IPS-18c (cell line): Measurements from ENCODE around the gene RALGPS1.

Experiments used
- H3K4me3 ChIP-seq: 2 replicates; pipeline ENCODE4 v1.7.0; 2013; ENCODE audit warnings: low read depth, mild to moderate bottlenecking, low read length, moderate library complexity; ENCODE audit not compliant: insufficient read depth
- H3K9me3 ChIP-seq: one replicate; pipeline ENCODE4 v1.6.1; 2013; ENCODE audit warnings: mild to moderate bottlenecking, low read length, moderate library complexity; ENCODE audit not compliant: control insufficient read depth, insufficient read depth

Gene RALGPS1

DNA sequence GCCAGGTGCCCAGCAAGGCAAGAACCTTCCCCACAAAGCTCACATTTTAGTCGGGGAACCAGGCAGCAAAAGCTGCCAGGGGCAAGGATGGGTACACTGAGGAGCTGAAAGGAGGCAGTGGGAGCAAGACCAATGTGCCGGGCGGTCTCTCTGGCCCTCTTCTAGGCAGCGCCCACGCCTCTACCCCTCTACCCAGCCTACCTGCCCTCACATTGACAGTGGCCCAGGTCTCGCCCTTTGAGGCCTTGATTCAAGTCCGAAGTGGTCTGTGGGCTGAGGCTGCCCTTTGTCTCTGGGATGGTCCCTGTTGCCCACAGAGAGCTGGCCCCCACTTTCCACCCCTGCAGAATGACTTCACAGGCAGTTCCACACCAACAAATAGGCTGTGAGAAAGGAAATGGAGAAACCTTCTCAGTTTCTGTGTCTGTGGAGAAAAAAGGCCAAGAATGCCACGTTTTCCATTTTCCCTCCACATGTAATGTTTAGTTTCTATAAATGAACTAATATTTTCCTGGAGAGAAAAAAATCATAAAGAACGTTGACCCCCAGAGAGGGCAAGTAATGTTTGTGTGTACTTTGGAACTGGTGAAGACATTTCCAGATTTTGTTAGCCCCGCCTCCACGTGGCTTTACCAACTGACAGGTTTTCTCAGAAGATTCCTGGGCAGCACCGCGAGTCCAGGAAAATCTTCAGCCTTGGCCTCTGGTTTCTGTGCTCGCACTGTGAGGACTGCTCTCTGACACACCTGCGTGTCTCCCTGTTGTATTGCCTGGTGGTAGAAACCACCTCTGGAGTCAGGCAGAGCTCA, 265.3 kb downstream of the RALGPS1 start:
- no peaks in the 10 kb centered on the region for H3K9me3 ChIP-seq
- no peak overlapping the region for H3K4me3 ChIP-seq

DNA sequence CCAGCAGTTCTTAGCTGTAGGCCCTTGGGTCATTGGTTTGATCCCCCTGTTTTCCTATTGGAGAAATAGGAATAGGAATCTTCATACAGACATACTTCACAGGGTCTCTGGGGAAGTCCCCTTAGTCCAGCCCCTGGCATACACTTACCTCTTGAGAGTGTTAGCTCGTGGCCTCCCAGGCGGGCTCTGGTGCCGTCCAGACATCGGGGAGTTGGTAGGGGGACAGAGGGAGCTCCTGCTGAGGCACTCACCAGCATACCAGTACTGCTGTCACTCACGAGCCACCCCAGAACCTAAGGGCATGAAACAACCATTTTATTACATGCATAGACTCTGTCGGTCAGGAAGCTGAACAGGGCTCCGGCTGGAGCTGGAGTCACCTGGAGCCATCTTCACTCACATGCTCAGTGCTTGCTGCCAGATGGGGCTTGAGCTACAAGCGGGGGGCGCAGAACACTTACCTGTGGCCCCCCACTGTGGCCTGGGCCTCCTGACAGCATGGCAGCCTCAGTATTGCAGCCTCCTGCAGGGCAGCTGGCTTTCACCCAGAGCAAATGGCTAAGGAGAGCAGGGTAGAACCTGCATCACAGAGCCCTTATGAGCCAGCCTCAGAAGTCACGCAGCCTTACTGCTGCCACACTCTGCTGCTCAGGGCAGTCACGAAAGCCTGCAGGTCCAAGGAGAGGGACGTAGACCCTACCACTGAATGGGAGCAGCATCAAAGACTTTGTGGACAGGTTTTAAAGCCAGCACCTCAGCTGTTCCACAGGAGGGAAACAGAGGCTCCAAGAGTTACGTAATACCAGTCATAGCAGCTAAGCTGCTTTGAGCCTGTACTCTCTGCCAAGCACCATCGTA, 266.1 kb downstream of the RALGPS1 start:
- no peaks in the 10 kb centered on the region for H3K9me3 ChIP-seq
- no peak overlapping the region for H3K4me3 ChIP-seq

DNA sequence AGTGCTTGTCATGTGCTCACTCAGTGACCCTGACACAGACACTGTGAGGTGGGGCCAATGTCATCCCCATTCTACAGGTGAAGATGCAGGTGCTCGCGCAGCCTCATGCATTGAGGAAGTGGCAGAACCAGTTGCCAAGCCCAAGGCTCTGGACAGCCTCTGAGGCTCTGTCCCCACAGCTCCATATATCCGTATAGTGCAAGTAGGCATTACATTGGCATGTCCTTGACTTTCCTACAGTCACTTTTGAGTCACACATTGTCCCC, 266.7 kb downstream of the RALGPS1 start:
- H3K9me3 ChIP-seq = no peaks in the 10 kb centered on the region
- no peak overlapping the region for H3K4me3 ChIP-seq

DNA sequence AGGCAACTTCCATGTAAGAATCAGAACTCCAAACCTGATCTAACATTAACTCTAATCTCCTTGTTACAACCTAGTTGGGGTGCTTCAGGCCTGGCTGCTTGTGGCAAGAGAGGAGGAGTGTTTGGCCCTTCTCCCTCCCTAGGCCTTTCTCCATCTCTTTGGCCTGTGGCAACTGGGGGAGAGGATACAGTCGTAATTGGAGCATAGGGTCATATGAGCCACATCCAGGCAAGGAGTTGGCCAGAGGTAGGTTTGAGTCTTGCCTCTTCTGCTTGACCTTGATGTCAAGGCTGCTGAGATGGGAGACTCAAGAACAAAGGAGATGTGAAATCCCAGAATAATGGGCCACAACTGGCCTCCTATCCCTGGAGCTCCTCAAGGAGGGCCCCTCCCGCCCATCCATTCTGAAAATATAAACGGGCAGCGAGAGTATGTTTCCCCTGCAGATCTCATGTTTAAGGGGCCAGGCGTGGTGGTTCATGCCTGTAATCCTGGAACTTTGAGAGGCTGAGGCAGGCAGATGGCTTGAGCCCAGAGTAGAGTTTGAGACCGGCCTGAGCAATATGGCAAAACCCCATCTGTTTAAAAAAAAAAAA, 267.1 kb downstream of the RALGPS1 start:
- H3K4me3 ChIP-seq = no peak overlapping the region

GRCh38 chr9:127182901-127183746, 268.5 kb downstream of the RALGPS1 start:
- Histone ChIP-seq H3K9me3 (no peaks in the 10 kb centered on the region), H3K4me3 (no peak overlapping the region)

More for the DNA sequence above, 267.1 kb downstream of the RALGPS1 start:
- no peaks in the 10 kb centered on the region for H3K9me3 ChIP-seq

DNA sequence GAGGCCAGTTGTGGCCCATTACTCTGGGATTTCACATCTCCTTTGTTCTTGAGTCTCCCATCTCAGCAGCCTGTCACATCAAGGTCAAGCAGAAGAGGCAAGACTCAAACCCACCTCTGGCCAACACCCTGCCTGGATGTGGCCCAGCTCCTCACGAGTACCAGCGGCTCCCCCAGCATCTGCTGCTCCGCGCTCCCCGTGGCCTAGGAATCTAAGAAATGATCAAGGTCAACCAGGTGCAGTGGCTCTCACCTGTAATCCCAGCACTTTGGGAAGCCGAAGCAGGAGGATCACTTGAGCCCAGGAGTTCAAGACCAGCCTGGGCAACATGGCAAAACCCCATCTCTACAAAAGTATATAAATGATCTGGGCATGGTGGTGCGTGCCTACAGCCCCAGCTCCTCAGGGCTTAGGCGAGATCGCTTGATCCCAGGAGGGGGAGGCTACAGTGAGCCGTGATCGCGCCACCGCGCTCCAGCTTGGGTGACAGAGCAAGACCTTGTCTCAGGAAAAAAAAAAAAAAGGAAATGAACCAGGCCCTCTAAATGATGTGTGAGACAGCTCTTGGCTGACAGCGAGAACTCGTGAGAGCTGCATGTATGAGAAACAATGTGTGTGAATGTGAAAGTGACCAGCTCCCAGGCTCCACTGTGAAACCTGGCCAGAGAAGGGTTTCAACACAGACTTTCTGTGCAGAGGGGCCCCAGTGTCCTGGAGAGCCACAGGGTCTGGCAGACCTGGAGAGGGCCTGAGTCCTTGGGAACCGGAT, 269.4 kb downstream of the RALGPS1 start:
- H3K4me3 ChIP-seq = no peak overlapping the region

DNA sequence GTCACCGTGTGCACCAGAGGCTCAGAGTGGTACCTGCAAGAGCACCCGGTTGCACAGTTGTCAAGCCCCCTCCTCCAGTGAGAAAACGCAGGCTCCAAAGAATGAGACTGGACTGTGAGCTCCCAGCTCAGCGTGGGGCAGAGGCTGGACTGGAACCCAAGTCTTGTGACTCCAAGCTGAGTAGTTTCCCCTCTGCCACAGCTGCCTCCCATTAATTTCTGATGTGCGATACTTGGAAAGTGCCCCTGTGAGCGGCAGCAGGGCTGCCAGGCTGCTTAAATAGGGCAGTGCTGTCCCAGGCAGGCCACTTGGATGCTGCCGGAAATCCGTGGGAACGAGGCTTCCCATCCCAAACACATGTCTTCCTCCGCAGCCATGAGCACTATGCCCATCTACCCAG, 270.1 kb downstream of the RALGPS1 start:
- Histone ChIP-seq H3K9me3 (no peaks in the 10 kb centered on the region), H3K4me3 (no peak overlapping the region)

More for the DNA sequence above, 269.4 kb downstream of the RALGPS1 start:
- H3K9me3 ChIP-seq = no peaks in the 10 kb centered on the region

GRCh38 chr9:127185181-127185580, 270.6 kb downstream of the RALGPS1 start:
- Histone ChIP-seq H3K4me3 (no peak overlapping the region), H3K9me3 (no peaks in the 10 kb centered on the region)

DNA sequence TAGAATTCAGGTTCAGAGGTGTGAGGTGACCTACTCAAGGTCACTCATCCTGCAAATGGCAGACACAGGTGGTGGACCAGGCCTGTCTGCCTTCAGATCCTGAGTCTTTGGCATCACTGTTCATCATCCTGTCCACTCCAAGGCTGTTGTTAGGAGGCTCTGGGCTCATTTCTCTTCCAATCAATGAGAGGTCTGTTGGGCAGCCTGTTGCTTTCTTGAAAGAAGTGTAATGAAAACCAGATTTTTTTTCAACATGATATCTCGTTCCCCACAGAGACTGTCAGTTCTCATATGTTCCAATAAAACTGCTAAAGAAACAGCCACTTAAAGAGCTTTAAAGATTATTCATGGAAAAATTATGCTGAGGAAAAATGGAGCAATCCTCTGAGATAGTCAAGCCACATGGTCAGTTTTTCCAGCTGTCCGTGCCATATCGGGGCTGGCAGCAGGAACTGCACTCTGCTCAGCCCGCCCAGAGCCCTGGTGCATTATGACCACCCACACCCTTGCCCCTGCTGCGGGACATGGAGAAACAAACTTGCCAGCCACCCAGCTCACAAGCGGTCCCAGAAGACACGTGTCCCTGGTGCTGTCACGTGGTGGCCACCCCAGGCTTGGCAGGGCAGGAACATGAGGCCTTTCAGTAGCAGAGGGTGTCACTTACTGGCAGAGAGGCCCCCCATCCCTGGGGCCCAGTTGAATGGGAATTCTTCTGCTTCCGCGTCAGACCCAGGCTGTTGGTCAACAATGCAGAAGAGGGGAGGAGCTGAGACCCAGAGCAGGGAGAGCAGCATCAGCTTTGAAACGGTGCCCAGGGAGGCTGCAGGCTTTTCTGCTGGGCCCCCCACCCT, 271.6 kb downstream of the RALGPS1 start:
- Histone ChIP-seq H3K9me3 (no peaks in the 10 kb centered on the region), H3K4me3 (no peak overlapping the region)

DNA sequence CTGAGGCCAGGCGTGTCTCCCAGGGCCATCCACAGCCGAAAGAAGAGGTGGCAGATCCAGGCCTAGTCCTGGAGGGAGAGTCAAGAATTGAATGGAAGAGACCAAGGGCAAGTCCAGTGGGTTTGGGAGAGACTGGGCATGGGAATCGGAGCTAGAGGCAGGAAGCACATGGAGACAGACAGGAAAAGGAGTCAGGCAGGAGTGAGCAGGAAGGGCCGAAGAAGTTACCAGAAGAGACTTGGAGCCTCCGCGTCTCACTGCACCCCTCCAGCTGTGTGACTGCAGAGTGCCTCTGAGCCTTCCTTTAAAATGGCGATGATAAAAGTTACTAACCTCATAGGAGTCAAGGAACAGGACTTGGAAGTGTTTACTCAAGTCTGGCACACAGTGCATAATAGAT, 272.2 kb downstream of the RALGPS1 start:
- Histone ChIP-seq H3K9me3 (no peaks in the 10 kb centered on the region), H3K4me3 (no peak overlapping the region)

DNA sequence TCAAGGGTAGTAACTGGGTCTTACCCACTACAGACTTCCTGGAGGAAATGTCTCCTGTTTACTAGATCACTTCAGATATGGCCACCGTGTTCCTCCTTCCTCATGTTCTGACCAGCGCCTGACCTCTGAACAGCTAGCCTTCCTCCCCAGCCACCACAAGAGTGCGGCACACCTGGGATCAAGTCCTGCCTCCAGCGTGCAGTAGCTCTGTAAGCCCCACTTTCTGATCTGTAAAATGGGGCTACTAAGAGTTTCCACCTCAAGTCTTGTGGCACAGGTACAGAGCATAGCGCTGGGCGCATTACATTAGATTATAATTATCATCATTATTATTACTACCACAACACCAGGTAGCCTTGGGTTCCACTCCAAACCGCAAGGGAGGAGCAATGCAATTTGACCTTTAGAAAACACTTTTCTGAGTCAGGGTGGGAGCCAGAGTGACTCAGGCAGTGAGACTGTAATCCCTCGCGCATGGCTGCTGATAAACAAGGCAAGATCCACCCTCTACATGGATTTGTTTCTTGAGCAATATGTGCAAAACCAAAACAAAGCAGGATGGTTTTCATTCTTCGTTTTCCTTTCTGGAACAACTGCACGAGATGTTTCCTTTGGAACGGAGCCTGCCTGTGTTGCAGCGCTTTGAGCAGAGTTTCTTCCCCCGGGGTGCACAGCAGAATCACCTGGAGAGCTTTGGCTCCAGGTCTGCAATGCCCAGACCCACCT, 272.8 kb downstream of the RALGPS1 start:
- Histone ChIP-seq H3K9me3 (no peaks in the 10 kb centered on the region), H3K4me3 (no peak overlapping the region)

- no peaks in the 10 kb centered on the region for H3K9me3 ChIP-seq
- H3K4me3 ChIP-seq = no peak overlapping the region
Observed at GRCh38 chr9:127188396-127188795, 273.8 kb downstream of the RALGPS1 start.

DNA sequence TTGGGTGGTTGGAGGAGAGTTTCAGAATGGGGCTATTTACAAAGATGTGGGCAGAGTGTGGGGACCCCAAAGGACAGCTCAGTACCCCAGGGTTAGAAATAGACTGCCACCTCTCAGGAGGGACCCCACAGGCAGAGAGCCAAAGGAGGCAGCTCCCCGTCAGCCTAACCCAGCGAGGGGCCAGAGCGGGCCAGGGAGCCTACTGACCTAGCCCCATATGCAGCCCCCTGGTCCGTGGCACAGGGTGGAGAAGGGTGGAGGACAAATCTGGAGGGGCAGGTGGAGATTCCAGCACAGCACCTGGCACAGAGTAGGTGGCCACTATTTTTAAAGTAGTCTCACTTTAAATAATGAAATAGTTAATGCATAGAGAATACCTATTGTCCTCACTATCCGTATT, 275.0 kb downstream of the RALGPS1 start:
- Histone ChIP-seq H3K9me3 (no peaks in the 10 kb centered on the region), H3K4me3 (no peak overlapping the region)

GRCh38 chr9:127192744-127193143, 278.2 kb downstream of the RALGPS1 start:
- Histone ChIP-seq H3K9me3 (no peaks in the 10 kb centered on the region), H3K4me3 (no peak overlapping the region)

GRCh38 chr9:127193483-127193882, 278.9 kb downstream of the RALGPS1 start:
- Histone ChIP-seq H3K4me3 (no peak overlapping the region), H3K9me3 (no peaks in the 10 kb centered on the region)
